Sigmoid colon (tissue), 7 donors: ENCODE results near the gene MCC. TPM values are rescaled to one million over a fixed set of nuclear protein-coding genes. Genes with fewer than 3 reads are reported as not detected.
A peak's percentile ranks its signal among the peaks of the same experiment; 100 is the strongest.

ENCODE experiments used
- DNase-seq: peaks from one replicate; pipeline ENCODE4 v3.0.0-alpha.2; 2019
- H3K27ac ChIP-seq, 4 donors: fragments of 200-600 bp; sonication (generic); one replicate each; pipeline ENCODE4 v1.5.1; 2016 to 2019; ENCODE audit warnings: mild to moderate bottlenecking in 1 of 4
- H3K27me3 ChIP-seq, 3 donors: fragments of 200-600 bp; sonication (generic); one replicate each; pipeline ENCODE4 v1.5.1; 2019; ENCODE audit warnings: mild to moderate bottlenecking in 1 of 3
- H3K36me3 ChIP-seq, 4 donors: fragments of 200-600 bp; sonication (generic); one replicate each; pipeline ENCODE4 v1.5.1; 2016 to 2019
- H3K4me1 ChIP-seq, 4 donors: fragments of 200-600 bp; sonication (generic); one replicate each; pipeline ENCODE4 v1.5.1; 2017 to 2019
- H3K4me3 ChIP-seq, 4 donors: fragments of 200-600 bp; sonication (generic); one replicate each; pipeline ENCODE4 v1.5.1; 2017 to 2019; ENCODE audit warnings: mild to moderate bottlenecking in 2 of 4, moderate library complexity in 1 of 4
- H3K9me3 ChIP-seq, 4 donors: fragments of 200-600 bp in 3 of 4; sonication (generic) in 3 of 4; one replicate each; pipeline versions ENCODE4 v1.5.1 to v1.6.1; 2013 to 2019
- CTCF ChIP-seq, 4 experiments: fragments of 450-650 bp in 3 of 4; fragments of 200-600 bp in 1 of 4; IDR thresholded peaks; one replicate each; pipeline ENCODE4 v1.5.1; 2016 to 2019; ENCODE audit warnings: antibody characterized with exemption in 4 of 4, mild to moderate bottlenecking in 3 of 4, moderate library complexity in 2 of 4
- EP300 ChIP-seq, 4 donors: sonication (generic); formaldehyde crosslinking; IDR thresholded peaks; one replicate each; pipeline ENCODE4 v1.6.1; 2017; ENCODE audit warnings: antibody characterized with exemption in 4 of 4
- POLR2A ChIP-seq, 2 donors: fragments of 450-650 bp; IDR thresholded peaks; one replicate each; pipeline ENCODE4 v1.6.1; 2016; ENCODE audit warnings: antibody characterized with exemption in 2 of 2, mild to moderate bottlenecking in 2 of 2, moderate library complexity in 2 of 2
- POLR2AphosphoS5 ChIP-seq, 4 donors: sonication (generic); formaldehyde crosslinking; IDR thresholded peaks; one replicate each; pipeline ENCODE4 v1.6.1; 2017; ENCODE audit warnings: antibody characterized with exemption in 4 of 4
- WGBS, 2 donors: extraction: QIAGEN DNeasy Blood & Tissue Kit; methylation state at CpG; one replicate each; pipeline ENCODE4 v1.1.7; 2013; 5-methylcytosine and 5-hydroxymethylcytosine counted together
- intact Hi-C: fragments of 100-400 bp; cut with DNase I; formaldehyde crosslinking; loops from one replicate; pipeline ENCODE4 v1.15.1; 2023
- polyA plus RNA-seq, 3 donors: library from polyadenylated mRNA; stranded (reverse); fragments of 200-250 nt; gene quantifications; one replicate each; pipeline ENCODE4 v1.2.3, GENCODE V29; 2013
- total RNA-seq, 4 donors: library from RNA; depleted of rRNA; stranded (reverse); fragments of >200 nt; gene quantifications; one replicate each; pipeline ENCODE4 v1.1.0, GENCODE V29; 2016
- donor health status: healthy with polysubstance abuse.
- donor health status: Bipolar disorder and iron deficiency.
- donor health status: healthy.

The MCC gene
- total and polyA plus RNA-seq, 7 donors = 0.69 to 14.0 (median 9.1) TPM

GRCh38 chr5:112986224-112986623 is 502.0 kb downstream of the MCC start:
- Histone ChIP-seq H3K36me3 (peaks cover 0 to 8% (median 0%) of the 10 kb centered on the region in 4 donors), H3K27me3 (no peaks in the 10 kb centered on the region), H3K9me3 (no peaks in the 10 kb centered on the region), H3K27ac (no peak overlapping the region), H3K4me3 (no peak overlapping the region), H3K4me1 (peaks cover 0 to 5% (median 0%) of the 10 kb centered on the region in 4 donors)
- no peak for DNase-seq
- TF ChIP-seq EP300 (IDR thresholded peaks at IDR 0.05) (no peak), POLR2A (IDR thresholded peaks at IDR 0.05) (no peak), POLR2AphosphoS5 (IDR thresholded peaks at IDR 0.05) (no peak), CTCF (IDR thresholded peaks at IDR 0.05) (no peak)
- intact Hi-C loops = no loop called here
- WGBS, 2 donors = 97 to 98% methylated on average over 4 of the region's 4 CpGs

- TF ChIP-seq CTCF (IDR thresholded peaks at IDR 0.05) (no peak), POLR2AphosphoS5 (IDR thresholded peaks at IDR 0.05) (no peak), POLR2A (IDR thresholded peaks at IDR 0.05) (no peak), EP300 (IDR thresholded peaks at IDR 0.05) (no peak)
- WGBS, 2 donors = 91 to 97% methylated on average over 2 of the region's 2 CpGs
- no peaks in the 10 kb centered on the region for H3K9me3 ChIP-seq
- peaks cover 0 to 22% (median 9%) of the 10 kb centered on the region in 4 donors for H3K4me1 ChIP-seq
- intact Hi-C loops = no loop called here
- no peaks in the 10 kb centered on the region for H3K36me3 ChIP-seq
- H3K27me3 ChIP-seq = no peaks in the 10 kb centered on the region
- no peak overlapping the region for H3K27ac ChIP-seq
- H3K4me3 ChIP-seq = no peak overlapping the region
- no peak for DNase-seq
Measured at GRCh38 chr5:112983363-112983762, 504.9 kb downstream of the MCC start.

- H3K9me3 ChIP-seq = no peaks in the 10 kb centered on the region
- H3K4me3 ChIP-seq = no peak overlapping the region
- no peaks in the 10 kb centered on the region for H3K36me3 ChIP-seq
- H3K27ac ChIP-seq = no peak overlapping the region
- 71 to 80% methylated on average over 3 of the region's 3 CpGs for WGBS, 2 donors
- peaks cover 0 to 36% (median 20%) of the 10 kb centered on the region in 4 donors for H3K4me1 ChIP-seq
- TF ChIP-seq POLR2A (IDR thresholded peaks at IDR 0.05) (no peak), POLR2AphosphoS5 (IDR thresholded peaks at IDR 0.05) (no peak), EP300 (IDR thresholded peaks at IDR 0.05) (no peak), CTCF (IDR thresholded peaks at IDR 0.05) (no peak)
- H3K27me3 ChIP-seq = no peaks in the 10 kb centered on the region
- intact Hi-C loops = loop anchor here (5.0 kb wide), 1 partner anchor 533 kb away; the partner anchor contains the start of gene YTHDC2
- DNase-seq = no peak
Measured at GRCh38 chr5:112979723-112980122, 508.5 kb downstream of the MCC start.

- H3K9me3 ChIP-seq = no peaks in the 10 kb centered on the region
- H3K27ac ChIP-seq = no peak overlapping the region
- intact Hi-C loops = loop anchor here (5.0 kb wide), 1 partner anchor 533 kb away; the partner anchor contains the start of gene YTHDC2
- peak overlapping the region in 1 of 4 donors; percentile 84 for H3K4me3 ChIP-seq
- 10 to 38% methylated on average over 2 of the region's 2 CpGs for WGBS, 2 donors
- no peaks in the 10 kb centered on the region for H3K36me3 ChIP-seq
- TF ChIP-seq POLR2AphosphoS5 (IDR thresholded peaks at IDR 0.05) = no peak
- TF ChIP-seq EP300 (IDR thresholded peaks at IDR 0.05) = no peak
- TF ChIP-seq POLR2A (IDR thresholded peaks at IDR 0.05) = no peak
- TF ChIP-seq CTCF (IDR thresholded peaks at IDR 0.05) = no peak
- DNase-seq = no peak
- H3K4me1 ChIP-seq = peaks cover 0 to 36% (median 20%) of the 10 kb centered on the region in 4 donors
- no peaks in the 10 kb centered on the region for H3K27me3 ChIP-seq
Measured at GRCh38 chr5:112978836-112979235, 509.4 kb downstream of the MCC start.

- H3K9me3 ChIP-seq = no peaks in the 10 kb centered on the region
- H3K36me3 ChIP-seq = no peaks in the 10 kb centered on the region
- no peak for DNase-seq
- H3K27ac ChIP-seq = peak overlapping the region; percentile 88 to 93 (median 91)
- H3K4me3 ChIP-seq = peak overlapping the region; percentile 77 to 93 (median 88)
- TF ChIP-seq POLR2AphosphoS5 (IDR thresholded peaks at IDR 0.05) (no peak), EP300 (IDR thresholded peaks at IDR 0.05) (no peak), CTCF (IDR thresholded peaks at IDR 0.05) (no peak), POLR2A (IDR thresholded peaks at IDR 0.05) (no peak)
- intact Hi-C loops = loop anchor here (5.0 kb wide), 1 partner anchor 535 kb away; the partner anchor contains the start of gene YTHDC2
- 0 to 1% methylated on average over 16 of the region's 16 CpGs for WGBS, 2 donors
- H3K27me3 ChIP-seq = no peaks in the 10 kb centered on the region
- H3K4me1 ChIP-seq = peaks cover 0 to 36% (median 20%) of the 10 kb centered on the region in 4 donors
Measured at GRCh38 chr5:112977440-112977861, 510.8 kb downstream of the MCC start.
